ENCODE measurements around the gene EXOC6B.
"Not testable (repeated sequence)": the region's sequence is repeated elsewhere in the genome, so short reads cannot be mapped to it uniquely, and the experiment has no call there.

Gene EXOC6B

GRCh38 chr2:72665448-72665847, 160.4 kb downstream of the EXOC6B start:
- H3K9me3 ChIP-seq (ENCODE audit: insufficient read depth, low read length) = peaks cover 25% of the 10 kb centered on the region; the same call in 1 of the 2 replicates
- H3K27ac ChIP-seq (ENCODE audit: low read length) = no peak overlapping the region
- H3K4me2 ChIP-seq (ENCODE audit: low read length) = no peak overlapping the region
- H4K20me1 ChIP-seq (ENCODE audit: insufficient read depth, low read length) = no peaks in the 10 kb centered on the region
- H3K27me3 ChIP-seq (ENCODE audit: low read depth, low read length) = no peaks in the 10 kb centered on the region
- TF ChIP-seq EZH2phosphoT487 (IDR thresholded peaks at IDR 0.05; ENCODE audit: low read depth) (no peak), CTCF (IDR thresholded peaks at IDR 0.05; ENCODE audit: low read depth, low read length) (no peak)
- no peak overlapping the region for H3K9ac ChIP-seq (ENCODE audit: low read length)
- no peaks in the 10 kb centered on the region for H3K79me2 ChIP-seq (ENCODE audit: low read length)
- no peak overlapping the region for H2AFZ ChIP-seq (ENCODE audit: low read depth, low read length)
- H3K4me1 ChIP-seq (ENCODE audit: low read length) = no peaks in the 10 kb centered on the region
- no peak overlapping the region for H3K4me3 ChIP-seq (ENCODE audit: low read length)
- peaks cover 7% of the 10 kb centered on the region for H3K36me3 ChIP-seq (replicated peaks; ENCODE audit: low read depth, low read length)

GRCh38 chr2:72661985-72662384, 163.8 kb downstream of the EXOC6B start:
- Histone ChIP-seq H3K4me1 (ENCODE audit: low read length) (no peaks in the 10 kb centered on the region), H3K9ac (ENCODE audit: low read length) (no peak overlapping the region), H2AFZ (ENCODE audit: low read depth, low read length) (no peak overlapping the region), H3K4me3 (ENCODE audit: low read length) (no peak overlapping the region), H3K9me3 (ENCODE audit: insufficient read depth, low read length) (peaks cover 25% of the 10 kb centered on the region; the same call in 1 of the 2 replicates), H3K27ac (ENCODE audit: low read length) (no peak overlapping the region), H4K20me1 (ENCODE audit: insufficient read depth, low read length) (no peaks in the 10 kb centered on the region), H3K4me2 (ENCODE audit: low read length) (no peak overlapping the region), H3K36me3 (replicated peaks; ENCODE audit: low read depth, low read length) (peaks cover 7% of the 10 kb centered on the region), H3K79me2 (ENCODE audit: low read length) (no peaks in the 10 kb centered on the region), H3K27me3 (ENCODE audit: low read depth, low read length) (no peaks in the 10 kb centered on the region)
- TF ChIP-seq EZH2phosphoT487 (IDR thresholded peaks at IDR 0.05; ENCODE audit: low read depth) = no peak
- no peak for TF ChIP-seq CTCF (IDR thresholded peaks at IDR 0.05; ENCODE audit: low read depth, low read length)

- no peaks in the 10 kb centered on the region for H3K27me3 ChIP-seq (ENCODE audit: low read depth, low read length)
- H2AFZ ChIP-seq (ENCODE audit: low read depth, low read length) = no peak overlapping the region
- H3K27ac ChIP-seq (ENCODE audit: low read length) = no peak overlapping the region
- H3K36me3 ChIP-seq (replicated peaks; ENCODE audit: low read depth, low read length) = no peaks in the 10 kb centered on the region
- no peaks in the 10 kb centered on the region for H4K20me1 ChIP-seq (ENCODE audit: insufficient read depth, low read length)
- H3K4me1 ChIP-seq (ENCODE audit: low read length) = no peaks in the 10 kb centered on the region
- no peaks in the 10 kb centered on the region for H3K9me3 ChIP-seq (ENCODE audit: insufficient read depth, low read length)
- no peak overlapping the region for H3K9ac ChIP-seq (ENCODE audit: low read length)
- no peak overlapping the region for H3K4me3 ChIP-seq (ENCODE audit: low read length)
- no peaks in the 10 kb centered on the region for H3K79me2 ChIP-seq (ENCODE audit: low read length)
- no peak overlapping the region for H3K4me2 ChIP-seq (ENCODE audit: low read length)
- TF ChIP-seq CTCF (IDR thresholded peaks at IDR 0.05; ENCODE audit: low read depth, low read length) (no peak), EZH2phosphoT487 (IDR thresholded peaks at IDR 0.05; ENCODE audit: low read depth) (no peak)
These were observed 176.0 kb downstream of the EXOC6B start for GRCh38 chr2:72649810-72650209.

GRCh38 chr2:72641221-72641620, 184.6 kb downstream of the EXOC6B start:
- not testable (repeated sequence) for H3K27ac ChIP-seq (ENCODE audit: low read length); H3K36me3 ChIP-seq (replicated peaks; ENCODE audit: low read depth, low read length); H3K9ac ChIP-seq (ENCODE audit: low read length); H3K4me2 ChIP-seq (ENCODE audit: low read length); H3K4me1 ChIP-seq (ENCODE audit: low read length); H3K79me2 ChIP-seq (ENCODE audit: low read length); H4K20me1 ChIP-seq (ENCODE audit: insufficient read depth, low read length); H3K9me3 ChIP-seq (ENCODE audit: insufficient read depth, low read length); H2AFZ ChIP-seq (ENCODE audit: low read depth, low read length); H3K27me3 ChIP-seq (ENCODE audit: low read depth, low read length); H3K4me3 ChIP-seq (ENCODE audit: low read length)
